H1 (cell line): ENCODE results near the gene NBPF6.
"Not testable (repeated sequence)": the region's sequence is repeated elsewhere in the genome, so short reads cannot be mapped to it uniquely, and the experiment has no call there.

Experiments
- ASH2L ChIP-seq: fragments of 200-600, 300-600 bp; sonication (generic); IDR thresholded peaks from one replicate; pipeline ENCODE4 v1.7.1; 2017; ENCODE audit warnings: low read length
- BRCA1 ChIP-seq: IDR thresholded peaks from 2 replicates; pipeline ENCODE4 v1.6.1; 2012; ENCODE audit warnings: low read depth, low read length, improper control_type of control experiment
- CTCF ChIP-seq, 3 experiments: IDR thresholded peaks; 1 replicate in 2 of 3; 2 replicates in 1 of 3; pipeline versions ENCODE4 v1.5.1 to v1.6.1; 2011; ENCODE audit warnings: low read length in 3 of 3, mild to moderate bottlenecking in 3 of 3, inconsistent platforms in 2 of 3, low read depth in 1 of 3, moderate library complexity in 1 of 3; ENCODE audit not compliant: insufficient read depth in 1 of 3; ENCODE audit errors: control extremely low read depth in 1 of 3
- EGR1 ChIP-seq: IDR thresholded peaks from 2 replicates; pipeline ENCODE4 v1.6.1; 2011; ENCODE audit warnings: low read depth, low read length, borderline replicate concordance
- MAX ChIP-seq: IDR thresholded peaks from 2 replicates; pipeline ENCODE4 v1.6.1; 2012; ENCODE audit warnings: inconsistent platforms
- POLR2A ChIP-seq, 2 experiments: IDR thresholded peaks; 1 replicate in 1 of 2; 2 replicates in 1 of 2; pipeline ENCODE4 v1.6.1; 2011; ENCODE audit warnings: low read depth in 2 of 2, low read length in 2 of 2, mild to moderate bottlenecking in 2 of 2; ENCODE audit errors: control extremely low read depth in 1 of 2
- POLR2AphosphoS5 ChIP-seq: IDR thresholded peaks from 2 replicates; pipeline ENCODE4 v1.6.1; 2011; ENCODE audit warnings: low read depth, low read length
- RNF2 ChIP-seq: fragments of 200-900, 300-1000 bp; sonication (generic); IDR thresholded peaks from 2 replicates; pipeline ENCODE4 v1.7.1; 2016; ENCODE audit warnings: borderline replicate concordance, low read depth, mild to moderate bottlenecking, antibody characterized with exemption, low read length; ENCODE audit not compliant: poor library complexity, severe bottlenecking; ENCODE audit errors: missing control alignments
- SRF ChIP-seq: IDR thresholded peaks from 2 replicates; pipeline ENCODE4 v1.6.1; 2011; ENCODE audit warnings: mild to moderate bottlenecking, low read depth, low read length, moderate library complexity
- TAF7 ChIP-seq: optimal IDR thresholded peaks from 2 replicates; pipeline ENCODE3; 2011; ENCODE audit warnings: low read depth, mild to moderate bottlenecking, inconsistent platforms, low read length, moderate library complexity, borderline replicate concordance

GRCh38 chr1:108463962-108464361 is 13.8 kb downstream of the NBPF6 start:
- TF ChIP-seq TAF7; CTCF (IDR thresholded peaks at IDR 0.05; ENCODE audit: control extremely low read depth in 1 of 3, insufficient read depth in 1 of 3, low read depth in 1 of 3, low read length in 3 of 3); RNF2; POLR2AphosphoS5; MAX; BRCA1; EGR1; ASH2L; SRF; POLR2A (IDR thresholded peaks at IDR 0.05; ENCODE audit: control extremely low read depth in 1 of 2, low read depth in 2 of 2, low read length in 2 of 2): not testable (repeated sequence)
